Transverse colon (tissue), 3 donors: ENCODE measurements around the gene PSMD14.
"Not testable (repeated sequence)": the region's sequence is repeated elsewhere in the genome, so short reads cannot be mapped to it uniquely, and the experiment has no call there.

Experiments
- CTCF ChIP-seq, 5 experiments: fragments of 200-600 bp in 3 of 5; fragments of 450-650 bp in 2 of 5; sonication (generic) in 3 of 5; IDR thresholded peaks; 1 replicate in 2 of 5; 2 replicates in 3 of 5; pipeline ENCODE4 v1.5.1; 2016 to 2017; ENCODE audit warnings: antibody characterized with exemption in 5 of 5, inconsistent platforms in 3 of 5, mild to moderate bottlenecking in 2 of 5, moderate library complexity in 1 of 5
- EP300 ChIP-seq: sonication (generic); formaldehyde crosslinking; IDR thresholded peaks from one replicate; pipeline ENCODE4 v1.6.1; 2017; ENCODE audit warnings: antibody characterized with exemption, low read depth

- not testable (repeated sequence) for TF ChIP-seq CTCF (IDR thresholded peaks at IDR 0.05); EP300
Measured at GRCh38 chr2:161278564-161279229, 29.5 kb upstream of the PSMD14 start.
